Umbilical cord (tissue), 2 donors: Measurements from ENCODE around the gene HEYL. TPM values are rescaled to one million over a fixed set of nuclear protein-coding genes. Genes with fewer than 3 reads are reported as not detected.
A peak's percentile ranks its signal among the peaks of the same experiment; 100 is the strongest.
"Not testable (repeated sequence)": the region's sequence is repeated elsewhere in the genome, so short reads cannot be mapped to it uniquely, and the experiment has no call there.

ENCODE experiments used
- DNase-seq: peaks from one replicate; pipeline ENCODE4 v3.0.0-alpha.2; 2015; ENCODE audit warnings: low spot score
- total RNA-seq: library from RNA; depleted of rRNA; stranded (reverse); fragments of >200 nt; gene quantifications from one replicate; pipeline ENCODE4 v1.2.3, GENCODE V29; 2014; ENCODE audit warnings: low replicate concordance; ENCODE audit not compliant: insufficient read depth

Gene HEYL
- total RNA-seq, 1 donor from 2014 or later, result 4.1 TPM

- no peak for DNase-seq
Measured at GRCh38 chr1:39608921-39609320, 30.5 kb downstream of the HEYL start.

- not testable (repeated sequence) for DNase-seq
Measured at GRCh38 chr1:39603677-39604076, 35.8 kb downstream of the HEYL start.

DNA sequence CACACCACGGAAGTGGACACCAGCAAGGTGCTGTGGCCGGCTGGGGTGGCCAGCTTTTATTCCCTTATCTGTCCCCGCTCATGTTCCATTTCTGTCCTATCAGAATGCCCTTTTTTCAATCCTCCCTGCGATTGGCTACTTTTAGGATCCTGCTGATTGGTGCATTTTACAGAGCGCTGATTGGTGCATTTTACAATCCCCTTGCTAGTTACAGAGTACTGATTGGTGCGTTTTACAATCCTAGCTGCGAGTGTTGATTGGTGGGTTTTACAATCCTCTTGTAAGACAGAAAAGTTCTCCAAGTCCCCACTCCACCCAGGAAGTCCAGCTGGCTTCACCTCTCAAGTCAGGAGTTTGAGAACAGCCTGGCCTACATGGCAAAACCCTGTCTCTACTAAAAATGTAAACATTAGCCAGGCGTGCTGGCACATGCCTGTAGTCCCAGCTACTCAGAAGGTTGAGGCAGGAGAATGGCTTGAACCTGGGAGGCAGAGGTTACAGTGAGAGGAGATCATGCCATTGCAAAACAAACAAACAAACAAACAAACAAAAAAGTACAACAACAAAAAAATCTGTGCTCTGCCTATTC is 37.7 kb downstream of the HEYL start:
- DNase-seq, result not testable (repeated sequence)

DNA sequence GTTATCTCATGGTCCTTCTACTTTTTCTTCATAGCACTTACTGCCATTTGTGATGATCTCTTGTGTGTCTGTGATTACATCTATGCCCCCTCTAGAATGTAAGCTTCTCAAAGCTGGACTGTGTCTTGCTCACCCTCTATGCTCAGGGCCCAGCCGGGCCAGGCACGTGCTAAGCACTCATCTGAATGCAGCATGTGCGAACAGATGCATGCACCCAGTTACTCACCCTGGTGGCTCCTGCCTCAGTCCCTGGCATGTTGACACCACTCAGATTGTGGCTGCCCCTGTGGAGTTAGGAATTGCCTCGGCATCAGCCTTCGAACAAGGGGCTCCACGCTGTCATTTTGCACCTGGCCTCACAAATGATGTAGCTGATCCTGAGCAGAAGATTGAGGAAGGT is 43.3 kb downstream of the HEYL start:
- DNase-seq, result no peak

DNA sequence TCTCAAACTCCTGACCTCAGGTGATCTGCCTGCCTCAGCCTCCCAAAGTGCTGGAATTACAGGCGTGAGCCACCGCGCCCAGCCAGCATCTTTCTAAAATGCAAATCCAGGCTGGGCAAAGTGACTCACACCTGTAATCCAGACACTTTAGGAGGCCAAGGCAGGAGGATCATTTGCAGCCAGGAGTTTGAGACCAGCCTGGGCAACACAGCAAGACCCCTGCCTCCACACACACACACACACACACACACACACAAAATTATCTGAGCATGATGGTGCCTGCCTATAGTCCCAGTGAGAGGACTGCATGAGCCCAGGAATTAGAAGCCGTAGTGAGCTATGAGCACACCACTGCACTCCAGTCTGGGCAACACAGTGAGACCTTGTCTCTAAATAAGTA is 46.1 kb downstream of the HEYL start:
- no peak for DNase-seq

- no peak for DNase-seq
Measured at GRCh38 chr1:39592069-39592468, 47.4 kb downstream of the HEYL start.

DNA sequence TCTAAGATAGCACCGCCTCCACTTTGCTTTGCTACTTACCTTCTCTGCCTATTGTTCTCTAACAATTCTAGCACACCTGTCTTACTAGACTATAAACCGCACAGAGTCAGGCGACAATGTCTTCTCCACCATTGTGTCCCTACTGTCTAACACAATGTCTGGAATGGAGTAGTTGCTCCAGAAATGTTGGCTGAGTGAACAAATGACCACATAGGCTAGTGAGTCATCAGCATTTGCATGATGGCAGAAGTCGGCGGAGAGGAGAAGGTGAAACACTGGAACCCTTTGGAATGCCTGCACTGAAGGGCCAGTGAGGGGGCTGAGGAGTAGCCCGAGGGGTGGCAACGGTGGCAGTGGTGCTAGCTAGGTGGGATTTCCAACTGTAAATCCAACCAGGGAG is 48.9 kb downstream of the HEYL start:
- DNase-seq, result no peak

GRCh38 chr1:39585933-39586332 is 53.5 kb downstream of the HEYL start:
- no peak for DNase-seq

DNA sequence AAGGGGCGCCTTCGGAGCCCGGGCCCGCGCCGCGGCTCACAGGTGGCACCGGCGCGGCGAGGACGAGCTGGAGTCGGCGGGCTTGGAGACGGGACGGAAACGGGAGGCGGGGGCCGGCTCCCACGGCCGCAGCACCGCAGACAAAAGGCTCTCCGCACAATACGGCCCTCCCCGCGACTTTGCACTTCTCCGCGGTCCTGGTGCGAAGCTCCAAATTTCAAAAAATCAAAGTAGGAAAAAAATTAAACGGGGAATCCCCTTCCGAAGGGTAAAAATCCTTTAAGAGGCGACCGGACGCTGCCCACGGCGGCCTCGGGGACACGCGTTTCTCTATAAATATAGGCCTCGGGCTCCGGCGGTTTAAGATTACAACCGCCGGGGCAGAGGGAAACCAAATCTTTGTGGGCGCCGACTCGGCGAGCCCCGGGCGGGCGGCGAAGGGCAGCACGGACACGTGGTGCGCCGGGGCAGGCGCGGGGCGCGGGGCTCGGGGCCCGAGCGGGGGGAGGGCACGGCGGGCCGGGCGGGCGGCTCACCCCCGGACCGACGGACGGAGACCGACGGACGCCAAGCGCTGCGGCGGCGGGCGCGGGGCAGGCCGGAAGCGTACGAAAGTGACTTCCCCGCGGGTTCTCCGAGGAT is 63.3 kb downstream of the HEYL start:
- no peak for DNase-seq

DNA sequence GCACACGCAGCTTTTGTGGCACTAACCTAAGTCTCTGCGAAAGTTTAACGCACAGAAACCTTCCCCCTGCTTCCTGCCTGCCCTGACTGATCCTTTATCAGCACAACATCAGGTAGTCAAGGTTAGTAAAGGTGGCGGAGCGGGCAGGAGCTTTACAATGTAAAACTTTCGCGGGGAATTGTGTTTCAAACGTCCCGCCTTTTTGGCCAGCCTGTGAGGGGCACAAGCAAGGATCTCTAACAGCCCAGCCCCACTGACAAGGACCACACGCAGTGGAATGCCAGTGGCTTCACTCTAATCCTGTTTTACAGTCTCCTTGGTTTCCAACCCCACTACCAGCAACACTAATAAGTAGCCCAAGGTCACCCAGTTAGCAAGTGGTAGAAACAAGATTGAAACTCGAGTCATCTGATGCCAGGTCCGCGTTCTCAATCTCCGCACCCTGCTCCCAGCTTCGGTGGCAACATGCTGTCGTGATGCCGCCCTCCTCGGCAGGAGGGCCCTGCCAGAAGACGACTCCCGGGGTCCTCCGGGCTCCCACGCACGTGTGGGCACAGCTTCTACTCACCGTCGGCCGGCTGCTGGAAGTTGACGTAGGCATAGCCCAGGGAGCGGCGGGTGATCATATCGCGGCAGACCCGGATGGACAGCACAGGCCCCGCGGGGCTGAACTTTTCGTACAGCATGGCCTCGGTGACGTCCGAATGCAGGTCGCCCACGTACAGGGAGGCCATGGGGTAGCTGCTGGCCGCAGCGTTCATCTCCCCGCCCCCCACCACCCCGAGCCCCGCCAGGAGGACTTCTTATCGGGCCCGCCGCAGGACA is 64.0 kb downstream of the HEYL start:
- DNase-seq, result peak; percentile 30

- DNase-seq, result peak; percentile 6
Measured at GRCh38 chr1:39574646-39575045, 64.8 kb downstream of the HEYL start.

Other genes with a start within 250 kb of the HEYL start
- gene BMP8A, start 148.0 kb downstream of the HEYL start, total RNA-seq, result not detected
- 103 TPM for gene PABPC4, start 62.9 kb downstream of the HEYL start, total RNA-seq
- 2.9 TPM for gene NT5C1A, start 32.5 kb upstream of the HEYL start, total RNA-seq
- gene HPCAL4, start 51.8 kb upstream of the HEYL start, total RNA-seq, result 1.4 TPM
- gene PPIE, start 99.2 kb upstream of the HEYL start, total RNA-seq, result 39.0 TPM
- gene OXCT2, start 131.7 kb upstream of the HEYL start, total RNA-seq, result not detected
- gene BMP8B, start 149.2 kb upstream of the HEYL start, total RNA-seq, result 0.48 TPM
- gene TRIT1, start 243.9 kb upstream of the HEYL start, total RNA-seq, result 26.7 TPM